H1 (cell line): ENCODE results near the gene MMP17. TPM values are rescaled to one million over a fixed set of nuclear protein-coding genes. Genes with fewer than 3 reads are reported as not detected.

ENCODE experiments used
- CTCF ChIA-PET: fragments of 300-600 bp; sonication (Branson Sonifier 250); formaldehyde crosslinking; loops from one replicate; lab custom pipeline; 2021; ENCODE audit not compliant: partially characterized antibody; lab: Charles Lee
- POLR2A ChIA-PET: fragments of 300-600 bp; sonication (Branson Sonifier 250); formaldehyde crosslinking; loops from one replicate; lab custom pipeline; 2021; ENCODE audit warnings: inconsistent platforms; ENCODE audit not compliant: partially characterized antibody; lab: Charles Lee
- DNase-seq, 2 experiments: peaks; one replicate each; pipeline versions ENCODE4 v3.0.0 to v3.0.0-alpha.2; 2010 to 2022; ENCODE audit warnings: low spot score in 2 of 2, low read depth in 1 of 2, mixed read lengths in 1 of 2
- FAIRE-seq: peaks from 2 replicates; lab custom pipeline; 2011; peaks lifted over from hg19 to GRCh38; lab: Jason Lieb, UNC
- H2AFZ ChIP-seq: 2 replicates; pipeline ENCODE4 v1.8.1; 2012; ENCODE audit warnings: low read length, inconsistent platforms
- H2AK5ac ChIP-seq: 2 replicates; pipeline ENCODE4 v1.6.1; 2013; ENCODE audit warnings: low read depth, low read length
- H2BK120ac ChIP-seq: replicated peaks from 2 replicates; pipeline ENCODE3; 2013; ENCODE audit warnings: low read depth, low read length, inconsistent platforms
- H2BK12ac ChIP-seq: 2 replicates; pipeline ENCODE4 v1.6.1; 2013; ENCODE audit warnings: low read depth, low read length
- H2BK15ac ChIP-seq: 2 replicates; pipeline ENCODE4 v1.6.1; 2013; ENCODE audit warnings: low read length
- H2BK20ac ChIP-seq: 2 replicates; pipeline ENCODE4 v1.6.1; 2013; ENCODE audit warnings: low read length
- H2BK5ac ChIP-seq: 2 replicates; pipeline ENCODE4 v1.6.1; 2013; ENCODE audit warnings: low read depth, low read length
- H3K14ac ChIP-seq: 2 replicates; pipeline ENCODE4 v1.6.1; 2013; ENCODE audit warnings: inconsistent platforms; ENCODE audit not compliant: insufficient read length
- H3K18ac ChIP-seq: 2 replicates; pipeline ENCODE4 v1.6.1; 2013; ENCODE audit warnings: low read length; ENCODE audit errors: extremely low read depth
- H3K23ac ChIP-seq: 2 replicates; pipeline ENCODE4 v1.6.1; 2013; ENCODE audit warnings: inconsistent platforms; ENCODE audit not compliant: insufficient read length
- H3K23me2 ChIP-seq: 2 replicates; pipeline ENCODE4 v1.6.1; 2013; ENCODE audit warnings: low read depth, low read length
- H3K27ac ChIP-seq: 2 replicates; pipeline ENCODE4 v1.6.1; 2011; ENCODE audit warnings: low read depth, low read length, inconsistent platforms
- H3K27me3 ChIP-seq, 4 experiments: replicated peaks in 1 of 4; 1 replicate in 1 of 4; 2 replicates in 3 of 4; pipeline versions ENCODE4 v1.6.1 to v1.8.1; 2011 to 2013; ENCODE audit warnings: low read length in 3 of 4, mild to moderate bottlenecking in 3 of 4, inconsistent platforms in 2 of 4, mixed read lengths in 2 of 4, moderate library complexity in 1 of 4; ENCODE audit not compliant: control insufficient read depth in 3 of 4, insufficient read depth in 3 of 4; ENCODE audit errors: extremely low read depth in 1 of 4
- H3K36me3 ChIP-seq, 4 experiments: 2 replicates each; pipeline versions ENCODE4 v1.6.1 to v1.8.1; 2011 to 2013; ENCODE audit warnings: mild to moderate bottlenecking in 4 of 4, low read length in 3 of 4, moderate library complexity in 2 of 4, control low read depth in 1 of 4, inconsistent platforms in 1 of 4; ENCODE audit not compliant: insufficient read depth in 4 of 4, control insufficient read depth in 2 of 4
- H3K4ac ChIP-seq: replicated peaks from 2 replicates; pipeline ENCODE3; 2013; ENCODE audit warnings: low read length, low read depth, mixed read lengths, inconsistent platforms; ENCODE audit not compliant: insufficient read length
- H3K4me1 ChIP-seq, 4 experiments: replicated peaks in 1 of 4; 1 replicate in 1 of 4; 2 replicates in 3 of 4; pipeline versions ENCODE4 v1.6.1 to v1.8.1; 2011 to 2013; ENCODE audit warnings: low read length in 3 of 4, inconsistent platforms in 2 of 4, mixed read lengths in 1 of 4; ENCODE audit not compliant: insufficient read depth in 4 of 4, control insufficient read depth in 3 of 4
- H3K4me2 ChIP-seq, 2 experiments: 2 replicates each; pipeline versions ENCODE4 v1.6.1 to v1.8.1; 2011 to 2013; ENCODE audit warnings: low read depth in 2 of 2, low read length in 2 of 2, control low read depth in 1 of 2, inconsistent platforms in 1 of 2, mild to moderate bottlenecking in 1 of 2; ENCODE audit not compliant: insufficient read depth in 1 of 2
- H3K4me3 ChIP-seq, 4 experiments: fragments of 200-600, 300-600 bp in 1 of 4; sonication (generic), shearing (Covaris generic), sonication (Bioruptor Twin) in 1 of 4; 2 replicates each; pipeline versions ENCODE4 v1.5.1 to v1.8.1; 2011 to 2016; ENCODE audit warnings: low read length in 4 of 4, low read depth in 3 of 4, control low read depth in 2 of 4, inconsistent platforms in 2 of 4, mild to moderate bottlenecking in 2 of 4, mixed read lengths in 1 of 4, moderate library complexity in 1 of 4; ENCODE audit not compliant: insufficient read depth in 2 of 4; ENCODE audit errors: extremely low read depth in 1 of 4
- H3K56ac ChIP-seq: replicated peaks from 2 replicates; pipeline ENCODE3; 2013; ENCODE audit warnings: low read depth, mild to moderate bottlenecking, mixed read lengths, low read length, inconsistent platforms; ENCODE audit not compliant: insufficient read length
- H3K79me1 ChIP-seq: 2 replicates; pipeline ENCODE4 v1.6.1; 2013; ENCODE audit warnings: low read depth, low read length, control low read depth
- H3K79me2 ChIP-seq, 2 experiments: 2 replicates each; pipeline versions ENCODE4 v1.6.1 to v1.8.1; 2012 to 2013; ENCODE audit warnings: low read length in 2 of 2, mild to moderate bottlenecking in 2 of 2, inconsistent platforms in 1 of 2; ENCODE audit not compliant: insufficient read depth in 2 of 2, control insufficient read depth in 1 of 2
- H3K9ac ChIP-seq, 4 experiments: replicated peaks in 1 of 4; 1 replicate in 1 of 4; 2 replicates in 3 of 4; pipeline versions ENCODE4 v1.6.1 to v1.8.1; 2011 to 2013; ENCODE audit warnings: low read depth in 3 of 4, low read length in 3 of 4, control low read depth in 2 of 4, mild to moderate bottlenecking in 2 of 4, moderate library complexity in 2 of 4, inconsistent platforms in 1 of 4; ENCODE audit errors: extremely low read depth in 1 of 4
- H3K9me3 ChIP-seq, 2 experiments: 2 replicates each; pipeline versions ENCODE4 v1.6.1 to v1.8.1; 2012 to 2013; ENCODE audit warnings: mild to moderate bottlenecking in 2 of 2, moderate library complexity in 2 of 2, control low read depth in 1 of 2, inconsistent platforms in 1 of 2, low read depth in 1 of 2, low read length in 1 of 2, mixed read lengths in 1 of 2; ENCODE audit not compliant: insufficient read depth in 2 of 2
- H4K20me1 ChIP-seq, 2 experiments: replicated peaks in 1 of 2; 2 replicates each; pipeline versions ENCODE3 to v1.8.1; 2011 to 2013; ENCODE audit warnings: inconsistent platforms in 2 of 2, low read length in 2 of 2, mild to moderate bottlenecking in 1 of 2; ENCODE audit not compliant: insufficient read depth in 2 of 2, control insufficient read depth in 1 of 2
- H4K5ac ChIP-seq: 2 replicates; pipeline ENCODE4 v1.6.1; 2013; ENCODE audit warnings: low read length, low read depth, mixed read lengths, inconsistent platforms; ENCODE audit not compliant: insufficient read length
- H4K8ac ChIP-seq: 2 replicates; pipeline ENCODE4 v1.8.0; 2013; ENCODE audit warnings: mild to moderate bottlenecking, moderate library complexity, low read length, inconsistent platforms; ENCODE audit not compliant: insufficient read depth; ENCODE audit errors: extremely low read depth
- H4K91ac ChIP-seq: replicated peaks from 2 replicates; pipeline ENCODE3; 2013; ENCODE audit warnings: low read length, mixed read lengths, inconsistent platforms; ENCODE audit not compliant: insufficient read length
- RXRA ChIP-seq: IDR thresholded peaks from 2 replicates; pipeline ENCODE4 v1.6.1; 2011; ENCODE audit warnings: low read depth, mild to moderate bottlenecking, low read length, moderate library complexity; ENCODE audit not compliant: insufficient read depth
- WGBS, 2 experiments: shearing (Covaris generic) in 1 of 2; methylation state at CpG; one replicate each; pipeline versions ENCODE4 v1.1.6 to v1.1.7; 2013 to 2015; ENCODE audit warnings: low lambda C conversion rate in 2 of 2, mixed read lengths in 2 of 2, inconsistent platforms in 1 of 2, low coverage in 1 of 2, missing lambda C conversion rate in 1 of 2; ENCODE audit not compliant: insufficient replicate concordance in 2 of 2, insufficient coverage in 1 of 2, insufficient read length in 1 of 2; ENCODE audit errors: extremely low coverage in 1 of 2, missing lambda C conversion rate in 1 of 2; 5-methylcytosine and 5-hydroxymethylcytosine counted together
- polyA plus RNA-seq, 7 experiments: library from polyadenylated mRNA; depleted of rRNA in 3 of 7; stranded (reverse) in 5 of 7; unstranded in 2 of 7; fragments of >200 nt in 5 of 7; fragments of 200-250 nt in 2 of 7; gene quantifications; 1 replicate in 5 of 7; 2 replicates in 1 of 7; 4 replicates in 1 of 7; pipeline versions ENCODE4 v1.2.1 to v1.2.3, GENCODE V29; 2011 to 2013; ENCODE audit warnings: missing spikeins in 2 of 7, mixed read lengths in 2 of 7
- total RNA-seq: library from RNA; stranded (reverse); fragmentation: NEBNext Ultra II Directional; extraction: Animal tissue kit (Norgen Biotek cat#: 25700); gene quantifications from 2 replicates; pipeline ENCODE4 v1.2.1, GENCODE V29; 2021

Gene MMP17
- total and polyA plus RNA-seq, 2 of the 8 experiments (the other 6 are each of a cell fraction or from before 2014, with no cell fraction given), result 41.3 to 53.8 TPM

DNA sequence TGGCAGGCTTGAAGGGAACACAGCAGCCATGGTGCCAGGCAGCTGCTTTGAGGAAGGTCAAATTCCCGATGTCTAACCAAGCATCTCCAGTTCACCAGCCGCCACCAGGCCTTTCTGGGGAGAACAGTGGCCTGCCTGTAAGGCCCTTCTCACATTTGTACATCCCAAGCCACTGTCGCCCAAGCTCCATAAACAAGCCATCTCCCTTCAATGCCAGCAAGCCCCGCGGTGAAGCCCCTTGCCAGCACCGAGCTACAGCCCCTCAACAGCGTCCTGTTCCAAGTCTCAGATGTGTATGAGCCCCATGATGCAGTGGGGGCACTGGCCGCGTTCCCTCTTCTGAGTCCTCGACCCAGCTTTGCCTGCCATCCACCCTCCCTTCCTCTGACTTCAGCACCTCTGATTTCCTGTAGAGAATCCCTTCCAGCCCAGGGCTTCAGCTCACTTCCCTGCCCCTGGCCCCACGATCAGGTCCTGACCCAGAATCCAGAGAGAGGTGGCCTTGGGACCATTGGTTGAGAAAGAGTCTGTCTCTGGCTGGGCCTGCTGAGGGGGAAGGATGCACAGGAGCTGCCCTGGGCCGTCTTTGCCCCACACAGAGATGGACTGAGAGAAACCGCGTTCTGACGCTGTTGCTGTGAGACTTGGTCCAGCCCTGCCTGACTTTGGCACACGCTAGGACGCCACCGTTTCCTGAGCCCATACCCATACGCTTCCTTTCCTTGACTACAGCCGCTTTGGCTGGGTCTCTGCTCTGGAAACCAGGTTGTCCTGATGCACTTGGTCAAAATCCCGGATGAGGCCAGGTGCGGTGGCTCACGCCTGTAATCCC lies 1.9 kb upstream of the MMP17 start:
- H3K9me3 ChIP-seq, result no peaks in the 10 kb centered on the region
- no peak overlapping the region for H3K4me2 ChIP-seq
- peaks cover 0 to 16% (median 11%) of the 10 kb centered on the region in 4 experiments; a peak in 6 of 7 replicates for H3K4me1 ChIP-seq
- POLR2A ChIA-PET, result interaction anchor here (1.0 to 1.3 kb wide), 3 partner anchors 103 to 236 kb away, joined by 3 read pairs; no protein-coding TSS in a partner anchor
- no peak overlapping the region for H3K4me3 ChIP-seq
- no peak overlapping the region for H3K23ac ChIP-seq
- no peak overlapping the region for H3K56ac ChIP-seq
- peak overlapping the region; percentile 90; the same call in 1 of the 2 replicates for H2BK20ac ChIP-seq
- no peak overlapping the region for H3K9ac ChIP-seq
- H3K36me3 ChIP-seq, result no peaks in the 10 kb centered on the region
- H3K4ac ChIP-seq, result no peak overlapping the region
- H4K91ac ChIP-seq, result no peak overlapping the region
- H3K79me2 ChIP-seq, result peaks cover 0 to 11% of the 10 kb centered on the region in 2 experiments; a peak in 1 of 4 replicates
- H3K18ac ChIP-seq, result no peak overlapping the region
- no peak overlapping the region for H2AFZ ChIP-seq
- FAIRE-seq (no peak), DNase-seq (no peak)
- H4K8ac ChIP-seq, result no peak overlapping the region; the same call in 1 of the 2 replicates
- no peaks in the 10 kb centered on the region for H3K79me1 ChIP-seq
- H2BK15ac ChIP-seq, result no peak overlapping the region
- no peak overlapping the region for H2BK5ac ChIP-seq
- H3K23me2 ChIP-seq, result peaks cover 16% of the 10 kb centered on the region; the same call in 1 of the 2 replicates
- CTCF ChIA-PET, result interaction anchor here (0.5 to 1.6 kb wide), 5 partner anchors 15 to 1613 kb away, joined by 3 to 5 read pairs (median 3); no protein-coding TSS in a partner anchor
- no peak overlapping the region for H3K27ac ChIP-seq
- no peak overlapping the region for H3K14ac ChIP-seq
- no peak overlapping the region for H2BK120ac ChIP-seq
- no peak overlapping the region for H4K5ac ChIP-seq
- H2BK12ac ChIP-seq, result peak overlapping the region; percentile 75; the same call in 1 of the 2 replicates
- H4K20me1 ChIP-seq, result peaks cover 2 to 8% of the 10 kb centered on the region in 2 experiments
- no peak for TF ChIP-seq RXRA
- no peak overlapping the region for H2AK5ac ChIP-seq
- WGBS, 2 experiments, result 94% methylated on average over 23 of the region's 23 CpGs; no CpG with 5 or more reads in 1 of the 2 experiments
- peaks cover 2 to 17% (median 13%) of the 10 kb centered on the region in 4 experiments; a peak in 6 of 7 replicates for H3K27me3 ChIP-seq
